Endothelial cell of umbilical vein (primary cell): ENCODE measurements around the gene SPECC1L. TPM values are rescaled to one million over a fixed set of nuclear protein-coding genes. Genes with fewer than 3 reads are reported as not detected.

Experiments
- BruUV-seq: library from RNA; stranded (reverse); fragments of 400-500 nt; replicated peaks from 2 replicates; lab custom pipeline; 2021; lab: Mats Ljungman, UMichigan
- CTCF ChIA-PET: fragments of 300-600, 350-600 bp; sonication (Branson Sonifier 250); formaldehyde crosslinking; loops from one replicate; lab custom pipeline; 2021; ENCODE audit warnings: antibody characterized with exemption, inconsistent platforms; lab: Charles Lee
- POLR2A ChIA-PET: fragments of 300-600, 350-600 bp; sonication (Branson Sonifier 250); formaldehyde crosslinking; loops from one replicate; lab custom pipeline; 2021; ENCODE audit warnings: antibody characterized with exemption, inconsistent platforms; lab: Charles Lee
- DNase-seq: peaks from one replicate; pipeline ENCODE4 v3.0.0-alpha.2; 2011; ENCODE audit warnings: low read depth, low spot score
- FAIRE-seq: peaks from 2 replicates; lab custom pipeline; 2011; peaks lifted over from hg19 to GRCh38; lab: Jason Lieb, UNC
- H2AFZ ChIP-seq: 2 replicates; pipeline ENCODE4 v1.6.0; 2012; ENCODE audit warnings: low read depth, low read length, control low read depth, inconsistent platforms
- H3K27ac ChIP-seq: 2 replicates; pipeline ENCODE4 v1.5.1; 2011; ENCODE audit warnings: low read depth, mild to moderate bottlenecking, control low read depth, low read length, moderate library complexity; ENCODE audit not compliant: insufficient read depth
- H3K27me3 ChIP-seq, 2 experiments: 2 replicates each; pipeline versions ENCODE4 v1.6.0 to v1.6.1; 2011; ENCODE audit warnings: low read length in 2 of 2, mixed read lengths in 1 of 2; ENCODE audit not compliant: control insufficient read depth in 2 of 2, insufficient read depth in 2 of 2
- H3K36me3 ChIP-seq, 2 experiments: 2 replicates in 1 of 2; 3 replicates in 1 of 2; pipeline ENCODE4 v1.5.1; 2011; ENCODE audit warnings: low read length in 2 of 2, mild to moderate bottlenecking in 1 of 2, moderate library complexity in 1 of 2; ENCODE audit not compliant: control insufficient read depth in 2 of 2, insufficient read depth in 2 of 2; ENCODE audit errors: extremely low read depth in 1 of 2
- H3K4me1 ChIP-seq: 3 replicates; pipeline ENCODE4 v1.5.1; 2011; ENCODE audit warnings: mild to moderate bottlenecking, low read length; ENCODE audit not compliant: control insufficient read depth, insufficient read depth; ENCODE audit errors: extremely low read depth
- H3K4me2 ChIP-seq: 2 replicates; pipeline ENCODE4 v1.6.1; 2011; ENCODE audit warnings: low read length, control low read depth, mixed read lengths; ENCODE audit not compliant: insufficient read depth
- H3K4me3 ChIP-seq, 3 experiments: fragments of 200-600 bp in 1 of 3; sonication (generic), shearing (Covaris generic) in 1 of 3; replicated peaks in 1 of 3; 2 replicates each; pipeline ENCODE4 v1.5.1; 2011 to 2016; ENCODE audit warnings: control low read depth in 3 of 3, low read length in 3 of 3, mild to moderate bottlenecking in 2 of 3, inconsistent platforms in 1 of 3, low read depth in 1 of 3, moderate library complexity in 1 of 3; ENCODE audit not compliant: insufficient read depth in 1 of 3
- H3K79me2 ChIP-seq: 2 replicates; pipeline ENCODE4 v1.6.0; 2012; ENCODE audit warnings: low read length, inconsistent platforms; ENCODE audit not compliant: control insufficient read depth, insufficient read depth
- H3K9ac ChIP-seq: replicated peaks from 2 replicates; pipeline ENCODE3; 2011; ENCODE audit warnings: low read length, control low read depth; ENCODE audit not compliant: insufficient read depth; ENCODE audit errors: extremely low read depth
- H3K9me1 ChIP-seq: replicated peaks from 3 replicates; pipeline ENCODE4 v1.6.0; 2011; ENCODE audit warnings: mild to moderate bottlenecking, low read length; ENCODE audit not compliant: control insufficient read depth, insufficient read depth; ENCODE audit errors: extremely low read depth
- H3K9me3 ChIP-seq: replicated peaks from 2 replicates; pipeline ENCODE4 v1.5.1; 2012; ENCODE audit warnings: low read length, inconsistent platforms; ENCODE audit not compliant: control insufficient read depth, insufficient read depth
- H4K20me1 ChIP-seq: replicated peaks from 2 replicates; pipeline ENCODE3; 2011; ENCODE audit warnings: mild to moderate bottlenecking, low read length; ENCODE audit not compliant: control insufficient read depth, insufficient read depth; ENCODE audit errors: extremely low read depth
- CTCF ChIP-seq, 2 donors: IDR thresholded peaks; 1 replicate in 1 of 2; 2 replicates in 1 of 2; pipeline ENCODE4 v1.5.1; 2011; ENCODE audit warnings: low read length in 2 of 2, mild to moderate bottlenecking in 2 of 2, moderate library complexity in 2 of 2, control low read depth in 1 of 2, inconsistent platforms in 1 of 2, low read depth in 1 of 2; ENCODE audit not compliant: insufficient read depth in 1 of 2; ENCODE audit errors: extremely low read depth in 1 of 2
- EZH2 ChIP-seq: IDR thresholded peaks from 2 replicates; pipeline ENCODE4 v1.6.1; 2012; ENCODE audit warnings: borderline replicate concordance, low read depth, mild to moderate bottlenecking, moderate library complexity, low read length, inconsistent platforms; ENCODE audit not compliant: severe bottlenecking
- FOS ChIP-seq: IDR thresholded peaks from 2 replicates; pipeline ENCODE4 v1.6.1; 2011; ENCODE audit warnings: mild to moderate bottlenecking, low read length, moderate library complexity, borderline replicate concordance; ENCODE audit not compliant: insufficient read depth
- GATA2 ChIP-seq: IDR thresholded peaks from 2 replicates; pipeline ENCODE4 v1.7.0; 2011; ENCODE audit warnings: low read depth, mild to moderate bottlenecking, moderate library complexity, mixed read lengths, low read length; ENCODE audit not compliant: insufficient read length, insufficient read depth
- JUN ChIP-seq: IDR thresholded peaks from 2 replicates; pipeline ENCODE4 v1.6.1; 2011; ENCODE audit warnings: borderline replicate concordance, low read depth; ENCODE audit not compliant: insufficient read length, insufficient read depth
- MAX ChIP-seq: IDR thresholded peaks from 2 replicates; pipeline ENCODE4 v1.6.1; 2011; ENCODE audit not compliant: insufficient read depth, insufficient read length
- MYC ChIP-seq: IDR thresholded peaks from one replicate; pipeline ENCODE4 v1.6.1; 2011; ENCODE audit warnings: mild to moderate bottlenecking, low read depth, low read length
- POLR2A ChIP-seq: IDR thresholded peaks from 2 replicates; pipeline ENCODE4 v1.6.1; 2012; ENCODE audit warnings: low read depth, mild to moderate bottlenecking, control low read depth, low read length
- POLR2AphosphoS5 ChIP-seq: IDR thresholded peaks from 2 replicates; pipeline ENCODE4 v1.6.1; 2012; ENCODE audit warnings: low read depth, mild to moderate bottlenecking, control low read depth, low read length, moderate library complexity; ENCODE audit not compliant: insufficient read depth
- dilution Hi-C: fragments of 300-500 bp; cut with MboI; formaldehyde crosslinking; loops from one replicate; pipeline ENCODE4 v1.15.0; 2019; ENCODE audit warnings: low sequenced_read_pairs; ENCODE audit not compliant: extremely low pct_ligation_motif_present
- intact Hi-C: fragments of 100-400 bp; cut with micrococcal nuclease; formaldehyde crosslinking; loops from one replicate; pipeline ENCODE4 v1.10.0; 2022
- polyA plus RNA-seq, 4 experiments: library from polyadenylated mRNA; depleted of rRNA in 3 of 4; stranded (reverse) in 3 of 4; unstranded in 1 of 4; fragments of >200 nt; gene quantifications; 2 replicates each; pipeline versions ENCODE4 v1.2.1 to v1.2.3, GENCODE V29; 2011 to 2012; ENCODE audit warnings: missing spikeins in 1 of 4
- total RNA-seq: library from RNA; stranded (reverse); gene quantifications from 2 replicates; pipeline ENCODE4 v1.2.3, GENCODE V29; 2021

The SPECC1L gene
- total and polyA plus RNA-seq, 2 donors (not counting 3 experiments of a cell fraction or from before 2014, with no cell fraction given) = 22.8 to 79.3 TPM

- Histone ChIP-seq H3K27ac (no peak overlapping the region), H3K79me2 (peaks cover 9% of the 10 kb centered on the region), H3K9ac (no peak overlapping the region), H3K4me1 (peaks cover 30% of the 10 kb centered on the region), H3K36me3 (peaks cover 0 to 17% of the 10 kb centered on the region in 2 experiments), H2AFZ (no peak overlapping the region), H4K20me1 (no peaks in the 10 kb centered on the region), H3K27me3 (no peaks in the 10 kb centered on the region), H3K9me1 (no peaks in the 10 kb centered on the region), H3K4me2 (no peak overlapping the region), H3K4me3 (no peak overlapping the region), H3K9me3 (no peaks in the 10 kb centered on the region)
- CTCF ChIA-PET = interaction anchor here (0.7 kb wide), 1 partner anchor 9 kb away, joined by 3 read pairs; no protein-coding TSS in a partner anchor
- FAIRE-seq (no peak), DNase-seq (no peak)
- intact Hi-C loops = no loop called here
- TF ChIP-seq EZH2 = no peak
- TF ChIP-seq GATA2 = no peak
- TF ChIP-seq JUN = no peak
- TF ChIP-seq MAX = no peak
- no peak for TF ChIP-seq POLR2AphosphoS5
- no peak for TF ChIP-seq MYC
- TF ChIP-seq POLR2A = no peak
- TF ChIP-seq CTCF (IDR thresholded peaks at IDR 0.05; ENCODE audit: extremely low read depth in 1 of 2, insufficient read depth in 1 of 2, low read depth in 1 of 2, low read length in 2 of 2) = no peak
- no peak for TF ChIP-seq FOS
- dilution Hi-C loops = no loop called here
- no TSS peak for BruUV-seq
- POLR2A ChIA-PET = no interaction called here
Measured at GRCh38 chr22:24412274-24412673, 141.6 kb downstream of the SPECC1L start.
